ENCODE results near the gene AFF3. TPM values are rescaled to one million over a fixed set of nuclear protein-coding genes. Genes with fewer than 3 reads are reported as not detected.

Gene AFF3
- total and polyA plus RNA-seq, 3 experiments from 2014 or later: 0.48 to 1.3 (median 0.53) TPM

- Histone ChIP-seq H3K27ac (ENCODE audit: low read depth, low read length) (no peak overlapping the region), H3K4me1 (ENCODE audit: insufficient read depth, low read length) (no peaks in the 10 kb centered on the region), H3K27me3 (ENCODE audit: insufficient read depth, low read length, poor library complexity, severe bottlenecking) (no peaks in the 10 kb centered on the region), H3K4me3 (ENCODE audit: low read length) (no peak overlapping the region), H3K9me3 (ENCODE audit: low read length) (no peaks in the 10 kb centered on the region), H3K36me3 (ENCODE audit: insufficient read depth, low read length) (no peaks in the 10 kb centered on the region)
- peaks cover 0 to 2% (median 0%) of the 10 kb centered on the region in 5 donors for H3K9me3 Mint-ChIP-seq
- H3K4me1 Mint-ChIP-seq: peaks cover 0 to 3% (median 0%) of the 10 kb centered on the region in 3 donors
- DNase-seq: no peak
- H3K4me3 Mint-ChIP-seq: no peak overlapping the region
- CTCF ChIA-PET: no interaction called here
- H3K27ac Mint-ChIP-seq: no peak overlapping the region
- POLR2A ChIA-PET: no interaction called here
- H3K27me3 Mint-ChIP-seq: peaks cover 6 to 21% of the 10 kb centered on the region in 2 donors
- H3K36me3 Mint-ChIP-seq: no peaks in the 10 kb centered on the region
These were observed 441.6 kb downstream of the AFF3 start for GRCh38 chr2:99700482-99701398.

- Mint-ChIP-seq H3K9me3 (peaks cover 0 to 2% (median 0%) of the 10 kb centered on the region in 5 donors), H3K4me1 (peaks cover 0 to 3% (median 0%) of the 10 kb centered on the region in 3 donors), H3K27ac (no peak overlapping the region), H3K27me3 (peaks cover 2 to 13% of the 10 kb centered on the region in 2 donors), H3K4me3 (no peak overlapping the region), H3K36me3 (no peaks in the 10 kb centered on the region)
- H3K9me3 ChIP-seq (ENCODE audit: low read length): no peaks in the 10 kb centered on the region
- H3K36me3 ChIP-seq (ENCODE audit: insufficient read depth, low read length): no peaks in the 10 kb centered on the region
- CTCF ChIA-PET: no interaction called here
- H3K27me3 ChIP-seq (ENCODE audit: insufficient read depth, low read length, poor library complexity, severe bottlenecking): no peaks in the 10 kb centered on the region
- POLR2A ChIA-PET: no interaction called here
- no peaks in the 10 kb centered on the region for H3K4me1 ChIP-seq (ENCODE audit: insufficient read depth, low read length)
- DNase-seq: no peak
- H3K27ac ChIP-seq (ENCODE audit: low read depth, low read length): no peak overlapping the region
- H3K4me3 ChIP-seq (ENCODE audit: low read length): no peak overlapping the region
These were observed 443.5 kb downstream of the AFF3 start for GRCh38 chr2:99698896-99699295.

- Histone ChIP-seq H3K27ac (ENCODE audit: low read depth, low read length) (no peak overlapping the region), H3K4me3 (ENCODE audit: low read length) (no peak overlapping the region), H3K4me1 (ENCODE audit: insufficient read depth, low read length) (no peaks in the 10 kb centered on the region), H3K9me3 (ENCODE audit: low read length) (no peaks in the 10 kb centered on the region), H3K27me3 (ENCODE audit: insufficient read depth, low read length, poor library complexity, severe bottlenecking) (no peaks in the 10 kb centered on the region), H3K36me3 (ENCODE audit: insufficient read depth, low read length) (no peaks in the 10 kb centered on the region)
- Mint-ChIP-seq H3K36me3 (no peaks in the 10 kb centered on the region), H3K27me3 (peaks cover 2 to 8% of the 10 kb centered on the region in 2 donors), H3K4me3 (no peak overlapping the region), H3K9me3 (peaks cover 0 to 2% (median 0%) of the 10 kb centered on the region in 5 donors), H3K4me1 (peaks cover 0 to 3% (median 0%) of the 10 kb centered on the region in 3 donors), H3K27ac (no peak overlapping the region)
- DNase-seq: no peak
- ChIA-PET POLR2A (no interaction called here), CTCF (no interaction called here)
These were observed 444.4 kb downstream of the AFF3 start for GRCh38 chr2:99697811-99698568.

- Histone ChIP-seq H3K4me3 (ENCODE audit: low read length) (no peak overlapping the region), H3K27ac (ENCODE audit: low read depth, low read length) (no peak overlapping the region), H3K4me1 (ENCODE audit: insufficient read depth, low read length) (no peaks in the 10 kb centered on the region), H3K36me3 (ENCODE audit: insufficient read depth, low read length) (no peaks in the 10 kb centered on the region), H3K9me3 (ENCODE audit: low read length) (no peaks in the 10 kb centered on the region), H3K27me3 (ENCODE audit: insufficient read depth, low read length, poor library complexity, severe bottlenecking) (no peaks in the 10 kb centered on the region)
- H3K4me3 Mint-ChIP-seq: no peak overlapping the region
- ChIA-PET POLR2A (no interaction called here), CTCF (no interaction called here)
- peaks cover 0 to under 1% (median 0%) of the 10 kb centered on the region in 5 donors for H3K9me3 Mint-ChIP-seq
- no peak for DNase-seq
- H3K36me3 Mint-ChIP-seq: no peaks in the 10 kb centered on the region
- no peaks in the 10 kb centered on the region for H3K4me1 Mint-ChIP-seq
- peaks cover 2 to 4% of the 10 kb centered on the region in 2 donors for H3K27me3 Mint-ChIP-seq
- no peak overlapping the region for H3K27ac Mint-ChIP-seq
These were observed 446.5 kb downstream of the AFF3 start for GRCh38 chr2:99695944-99696253.

- Mint-ChIP-seq H3K4me3 (no peak overlapping the region), H3K27ac (no peak overlapping the region), H3K4me1 (no peaks in the 10 kb centered on the region), H3K27me3 (peaks cover 2 to 4% of the 10 kb centered on the region in 2 donors), H3K9me3 (no peaks in the 10 kb centered on the region), H3K36me3 (no peaks in the 10 kb centered on the region)
- H3K9me3 ChIP-seq (ENCODE audit: low read length): no peaks in the 10 kb centered on the region
- H3K36me3 ChIP-seq (ENCODE audit: insufficient read depth, low read length): no peaks in the 10 kb centered on the region
- no peaks in the 10 kb centered on the region for H3K27me3 ChIP-seq (ENCODE audit: insufficient read depth, low read length, poor library complexity, severe bottlenecking)
- H3K4me1 ChIP-seq (ENCODE audit: insufficient read depth, low read length): no peaks in the 10 kb centered on the region
- no peak overlapping the region for H3K4me3 ChIP-seq (ENCODE audit: low read length)
- ChIA-PET CTCF (no interaction called here), POLR2A (no interaction called here)
- no peak for DNase-seq
- no peak overlapping the region for H3K27ac ChIP-seq (ENCODE audit: low read depth, low read length)
These were observed 447.1 kb downstream of the AFF3 start for GRCh38 chr2:99695130-99695943.

- peaks cover 0 to under 1% of the 10 kb centered on the region in 2 donors for H3K27me3 Mint-ChIP-seq
- Histone ChIP-seq H3K4me1 (ENCODE audit: insufficient read depth, low read length) (no peaks in the 10 kb centered on the region), H3K9me3 (ENCODE audit: low read length) (no peaks in the 10 kb centered on the region), H3K27me3 (ENCODE audit: insufficient read depth, low read length, poor library complexity, severe bottlenecking) (no peaks in the 10 kb centered on the region), H3K4me3 (ENCODE audit: low read length) (no peak overlapping the region), H3K36me3 (ENCODE audit: insufficient read depth, low read length) (no peaks in the 10 kb centered on the region), H3K27ac (ENCODE audit: low read depth, low read length) (no peak overlapping the region)
- ChIA-PET CTCF (no interaction called here), POLR2A (no interaction called here)
- H3K27ac Mint-ChIP-seq: no peak overlapping the region
- no peaks in the 10 kb centered on the region for H3K36me3 Mint-ChIP-seq
- no peak overlapping the region for H3K4me3 Mint-ChIP-seq
- no peaks in the 10 kb centered on the region for H3K9me3 Mint-ChIP-seq
- no peak for DNase-seq
- H3K4me1 Mint-ChIP-seq: no peaks in the 10 kb centered on the region
These were observed 448.1 kb downstream of the AFF3 start for GRCh38 chr2:99694331-99694730.

GRCh38 chr2:99692785-99693184 lies 449.6 kb downstream of the AFF3 start:
- Mint-ChIP-seq H3K4me3 (no peak overlapping the region), H3K4me1 (no peaks in the 10 kb centered on the region), H3K36me3 (no peaks in the 10 kb centered on the region), H3K9me3 (no peaks in the 10 kb centered on the region), H3K27me3 (no peaks in the 10 kb centered on the region), H3K27ac (no peak overlapping the region)
- Histone ChIP-seq H3K4me3 (ENCODE audit: low read length) (no peak overlapping the region), H3K27me3 (ENCODE audit: insufficient read depth, low read length, poor library complexity, severe bottlenecking) (no peaks in the 10 kb centered on the region), H3K27ac (ENCODE audit: low read depth, low read length) (no peak overlapping the region), H3K36me3 (ENCODE audit: insufficient read depth, low read length) (no peaks in the 10 kb centered on the region), H3K9me3 (ENCODE audit: low read length) (no peaks in the 10 kb centered on the region), H3K4me1 (ENCODE audit: insufficient read depth, low read length) (no peaks in the 10 kb centered on the region)
- CTCF ChIA-PET: no interaction called here
- POLR2A ChIA-PET: no interaction called here
- DNase-seq: no peak

- Histone ChIP-seq H3K4me1 (ENCODE audit: insufficient read depth, low read length) (no peaks in the 10 kb centered on the region), H3K36me3 (ENCODE audit: insufficient read depth, low read length) (no peaks in the 10 kb centered on the region), H3K27me3 (ENCODE audit: insufficient read depth, low read length, poor library complexity, severe bottlenecking) (no peaks in the 10 kb centered on the region), H3K27ac (ENCODE audit: low read depth, low read length) (no peak overlapping the region), H3K9me3 (ENCODE audit: low read length) (no peaks in the 10 kb centered on the region), H3K4me3 (ENCODE audit: low read length) (no peak overlapping the region)
- Mint-ChIP-seq H3K27me3 (peaks cover 0 to 3% of the 10 kb centered on the region in 2 donors), H3K4me3 (no peak overlapping the region), H3K4me1 (no peaks in the 10 kb centered on the region), H3K9me3 (no peaks in the 10 kb centered on the region), H3K36me3 (no peaks in the 10 kb centered on the region), H3K27ac (no peak overlapping the region)
- no peak for DNase-seq
- ChIA-PET CTCF (no interaction called here), POLR2A (no interaction called here)
These were observed 450.5 kb downstream of the AFF3 start for GRCh38 chr2:99691926-99692325.

All from CD8-positive, alpha-beta memory T cell (primary cell).